ENCODE measurements around the gene RCOR2.

The RCOR2 gene

GRCh38 chr11:63911876-63912275 is 5.1 kb downstream of the RCOR2 start:
- no peak for TF ChIP-seq CTCF (IDR thresholded peaks at IDR 0.05; ENCODE audit: low read length)
- TF ChIP-seq EZH2 (IDR thresholded peaks at IDR 0.05; ENCODE audit: borderline replicate concordance, low read length) = no peak
- Histone ChIP-seq H3K27me3 (ENCODE audit: insufficient read depth, low read length) (no peaks in the 10 kb centered on the region), H3K9ac (ENCODE audit: low read length) (no peak overlapping the region), H2AFZ (ENCODE audit: low read length) (no peak overlapping the region), H3K79me2 (ENCODE audit: insufficient read depth, low read length) (no peaks in the 10 kb centered on the region), H4K20me1 (ENCODE audit: insufficient read depth, low read length) (no peaks in the 10 kb centered on the region), H3F3A (ENCODE audit: insufficient read depth, low read length) (no peaks in the 10 kb centered on the region), H3K36me3 (ENCODE audit: insufficient read depth, low read length) (peaks cover 26% of the 10 kb centered on the region), H3K4me2 (ENCODE audit: low read length) (no peak overlapping the region), H3K9me3 (ENCODE audit: low read length) (no peaks in the 10 kb centered on the region), H3K27ac (ENCODE audit: low read depth, low read length, poor library complexity, severe bottlenecking) (no peak overlapping the region), H3K4me3 (ENCODE audit: low read depth, low read length, poor library complexity, severe bottlenecking) (no peak overlapping the region), H3K9me2 (ENCODE audit: low read depth, low read length) (no peaks in the 10 kb centered on the region), H3K4me1 (ENCODE audit: insufficient read depth, low read length, severe bottlenecking) (peaks cover 12% of the 10 kb centered on the region)

GRCh38 chr11:63911440-63911839 is 5.5 kb downstream of the RCOR2 start:
- Histone ChIP-seq H3K79me2 (ENCODE audit: insufficient read depth, low read length) (no peaks in the 10 kb centered on the region), H3K4me3 (ENCODE audit: low read depth, low read length, poor library complexity, severe bottlenecking) (no peak overlapping the region), H3K27ac (ENCODE audit: low read depth, low read length, poor library complexity, severe bottlenecking) (no peak overlapping the region), H3K9ac (ENCODE audit: low read length) (no peak overlapping the region), H3K4me2 (ENCODE audit: low read length) (no peak overlapping the region), H4K20me1 (ENCODE audit: insufficient read depth, low read length) (no peaks in the 10 kb centered on the region), H3K27me3 (ENCODE audit: insufficient read depth, low read length) (no peaks in the 10 kb centered on the region), H3K9me3 (ENCODE audit: low read length) (no peaks in the 10 kb centered on the region), H3K9me2 (ENCODE audit: low read depth, low read length) (no peaks in the 10 kb centered on the region), H2AFZ (ENCODE audit: low read length) (no peak overlapping the region), H3K4me1 (ENCODE audit: insufficient read depth, low read length, severe bottlenecking) (peaks cover 9% of the 10 kb centered on the region), H3F3A (ENCODE audit: insufficient read depth, low read length) (no peaks in the 10 kb centered on the region), H3K36me3 (ENCODE audit: insufficient read depth, low read length) (peaks cover 28% of the 10 kb centered on the region)
- no peak for TF ChIP-seq CTCF (IDR thresholded peaks at IDR 0.05; ENCODE audit: low read length)
- TF ChIP-seq EZH2 (IDR thresholded peaks at IDR 0.05; ENCODE audit: borderline replicate concordance, low read length) = no peak

- H3K27me3 ChIP-seq (ENCODE audit: insufficient read depth, low read length) = no peaks in the 10 kb centered on the region
- H2AFZ ChIP-seq (ENCODE audit: low read length) = no peak overlapping the region
- TF ChIP-seq CTCF (IDR thresholded peaks at IDR 0.05; ENCODE audit: low read length) = no peak
- H3K4me2 ChIP-seq (ENCODE audit: low read length) = no peak overlapping the region
- peaks cover 1% of the 10 kb centered on the region for H3K4me1 ChIP-seq (ENCODE audit: insufficient read depth, low read length, severe bottlenecking)
- no peak overlapping the region for H3K4me3 ChIP-seq (ENCODE audit: low read depth, low read length, poor library complexity, severe bottlenecking)
- no peak overlapping the region for H3K27ac ChIP-seq (ENCODE audit: low read depth, low read length, poor library complexity, severe bottlenecking)
- no peaks in the 10 kb centered on the region for H3K79me2 ChIP-seq (ENCODE audit: insufficient read depth, low read length)
- H3K9me2 ChIP-seq (ENCODE audit: low read depth, low read length) = no peaks in the 10 kb centered on the region
- H3F3A ChIP-seq (ENCODE audit: insufficient read depth, low read length) = no peaks in the 10 kb centered on the region
- H3K9me3 ChIP-seq (ENCODE audit: low read length) = no peaks in the 10 kb centered on the region
- no peak overlapping the region for H3K9ac ChIP-seq (ENCODE audit: low read length)
- no peaks in the 10 kb centered on the region for H4K20me1 ChIP-seq (ENCODE audit: insufficient read depth, low read length)
- peaks cover 30% of the 10 kb centered on the region for H3K36me3 ChIP-seq (ENCODE audit: insufficient read depth, low read length)
Measured at GRCh38 chr11:63910675-63911074, 6.3 kb downstream of the RCOR2 start.

Measured in OCI-LY1 (cell line).